HepG2 (cell line): ENCODE data around the gene CTIF. TPM values are rescaled to one million over a fixed set of nuclear protein-coding genes. Genes with fewer than 3 reads are reported as not detected.

Experiments used
- CREM ChIP-seq, 2 experiments: sonication (generic) in 1 of 2; formaldehyde crosslinking in 1 of 2; IDR thresholded peaks; 2 replicates each; pipeline versions ENCODE4 v1.4.0 to v1.6.1; 2016 to 2020; ENCODE audit warnings: antibody characterized with exemption in 1 of 2, mild to moderate bottlenecking in 1 of 2, missing genetic modification reagents in 1 of 2
- FLYWCH1 ChIP-seq: sonication (generic); formaldehyde crosslinking; IDR thresholded peaks from 2 replicates; pipeline ENCODE4 v1.8.1; 2023; ENCODE audit warnings: mild to moderate bottlenecking, missing genetic modification reagents
- GATAD1 ChIP-seq: IDR thresholded peaks from 2 replicates; pipeline ENCODE4 v1.6.1; 2016; ENCODE audit warnings: missing genetic modification reagents, missing compliant biosample characterization
- HOXA3 ChIP-seq: sonication (generic); formaldehyde crosslinking; IDR thresholded peaks from 2 replicates; pipeline ENCODE4 v1.5.0; 2020; ENCODE audit warnings: missing genetic modification reagents
- IKZF4 ChIP-seq: sonication (generic); formaldehyde crosslinking; IDR thresholded peaks from 2 replicates; pipeline ENCODE4 v1.5.1; 2020; ENCODE audit warnings: borderline replicate concordance, mild to moderate bottlenecking, low read depth, missing genetic modification reagents; ENCODE audit errors: not compliant biosample characterization
- KDM4B ChIP-seq: sonication (generic); formaldehyde crosslinking; IDR thresholded peaks from 2 replicates; pipeline ENCODE4 v1.4.0; 2020; ENCODE audit warnings: missing genetic modification reagents
- MAFK ChIP-seq, 2 experiments: IDR thresholded peaks in 1 of 2; conservative IDR thresholded peaks in 1 of 2; 2 replicates each; pipeline ENCODE4 v1.6.1; 2011; ENCODE audit warnings: improper control_type of control experiment in 2 of 2, low read length in 2 of 2
- POGZ ChIP-seq: sonication (generic); formaldehyde crosslinking; IDR thresholded peaks from 2 replicates; pipeline ENCODE4 v1.4.0; 2020; ENCODE audit warnings: mild to moderate bottlenecking, missing genetic modification reagents
- POLR2G ChIP-seq: fragments of 200-400 bp; formaldehyde crosslinking; IDR thresholded peaks from 2 replicates; pipeline ENCODE4 v1.6.1; 2018; ENCODE audit warnings: mild to moderate bottlenecking, low read depth, low read length, moderate library complexity
- RAD21 ChIP-seq: fragments of 450-650 bp; formaldehyde crosslinking; IDR thresholded peaks from 2 replicates; pipeline ENCODE4 v1.5.0; 2020; ENCODE audit warnings: mild to moderate bottlenecking
- REL ChIP-seq: sonication (generic); formaldehyde crosslinking; conservative IDR thresholded peaks from 2 replicates; pipeline ENCODE4 v1.8.0; 2022; ENCODE audit warnings: mild to moderate bottlenecking, missing genetic modification reagents, moderate library complexity
- ZC3H4 ChIP-seq: sonication (generic); formaldehyde crosslinking; IDR thresholded peaks from 2 replicates; pipeline ENCODE4 v1.4.0; 2020; ENCODE audit warnings: missing genetic modification reagents, borderline replicate concordance
- ZMAT3 ChIP-seq: sonication (generic); formaldehyde crosslinking; conservative IDR thresholded peaks from 2 replicates; pipeline ENCODE4 v1.7.0; 2021; ENCODE audit warnings: missing genetic modification reagents
- ZNF253 ChIP-seq: sonication (generic); formaldehyde crosslinking; IDR thresholded peaks from 2 replicates; pipeline ENCODE4 v1.8.0; 2022; ENCODE audit warnings: mild to moderate bottlenecking, missing genetic modification reagents, borderline replicate concordance
- ZNF431 ChIP-seq: sonication (generic); formaldehyde crosslinking; IDR thresholded peaks from 2 replicates; pipeline ENCODE4 v1.9.0; 2022; ENCODE audit warnings: missing genetic modification reagents, low read depth, mild to moderate bottlenecking, borderline replicate concordance
- ZNF552 ChIP-seq: sonication (generic); formaldehyde crosslinking; IDR thresholded peaks from 2 replicates; pipeline ENCODE4 v1.9.0; 2022; ENCODE audit warnings: missing genetic modification reagents, mild to moderate bottlenecking, borderline replicate concordance
- ZNF883 ChIP-seq: sonication (generic); formaldehyde crosslinking; IDR thresholded peaks from 2 replicates; pipeline ENCODE4 v1.5.1; 2020; ENCODE audit warnings: mild to moderate bottlenecking, missing genetic modification reagents; ENCODE audit errors: not compliant biosample characterization
- ZSCAN29 ChIP-seq: sonication (generic); formaldehyde crosslinking; conservative IDR thresholded peaks from 2 replicates; pipeline ENCODE4 v1.4.0; 2020; ENCODE audit warnings: mild to moderate bottlenecking, missing genetic modification reagents
- polyA plus RNA-seq, 8 experiments: library from polyadenylated mRNA; depleted of rRNA in 3 of 8; stranded (reverse) in 7 of 8; unstranded in 1 of 8; fragments of >200 nt; fragmentation: Illumina TruSeq in 4 of 8; extraction: Trizol in 4 of 8; gene quantifications; 2 replicates each; pipeline versions ENCODE4 v1.2.1 to v1.2.3, GENCODE V29; 2011 to 2016; ENCODE audit warnings: low read depth in 4 of 8, missing spikeins in 1 of 8, mixed read lengths in 1 of 8; ENCODE audit not compliant: insufficient read depth in 1 of 8
- total RNA-seq, 5 experiments: library from RNA; depleted of rRNA; stranded (reverse); fragments of >200 nt; fragmentation: Illumina TruSeq; extraction: Trizol; gene quantifications; 2 replicates each; pipeline ENCODE4 v1.2.3, GENCODE V29; 2016; ENCODE audit warnings: low read depth in 1 of 5
- TF ChIP-seq, protein P1 (sequence below): sonication (generic); formaldehyde crosslinking; IDR thresholded peaks from 2 replicates; pipeline ENCODE4 v1.8.0; 2022; ENCODE audit warnings: mild to moderate bottlenecking, missing genetic modification reagents; ENCODE audit not compliant: insufficient replicate concordance
- TF ChIP-seq, protein P2 (sequence below): sonication (generic); formaldehyde crosslinking; IDR thresholded peaks from 2 replicates; pipeline ENCODE4 v1.4.0; 2020; ENCODE audit warnings: missing genetic modification reagents, mild to moderate bottlenecking, borderline replicate concordance
- TF ChIP-seq, protein P3 (sequence below): sonication (generic); formaldehyde crosslinking; IDR thresholded peaks from 2 replicates; pipeline ENCODE4 v1.8.0; 2022; ENCODE audit warnings: low read depth, missing genetic modification reagents
- TF ChIP-seq, protein P4 (sequence below): sonication (generic); formaldehyde crosslinking; IDR thresholded peaks from 2 replicates; pipeline ENCODE4 v1.4.0; 2020; ENCODE audit warnings: missing genetic modification reagents, borderline replicate concordance

The CTIF gene
- total and polyA plus RNA-seq, 2 of the 13 experiments (the other 11 are each of a cell fraction or from before 2014, with no cell fraction given): 18.2 to 28.0 TPM

DNA sequence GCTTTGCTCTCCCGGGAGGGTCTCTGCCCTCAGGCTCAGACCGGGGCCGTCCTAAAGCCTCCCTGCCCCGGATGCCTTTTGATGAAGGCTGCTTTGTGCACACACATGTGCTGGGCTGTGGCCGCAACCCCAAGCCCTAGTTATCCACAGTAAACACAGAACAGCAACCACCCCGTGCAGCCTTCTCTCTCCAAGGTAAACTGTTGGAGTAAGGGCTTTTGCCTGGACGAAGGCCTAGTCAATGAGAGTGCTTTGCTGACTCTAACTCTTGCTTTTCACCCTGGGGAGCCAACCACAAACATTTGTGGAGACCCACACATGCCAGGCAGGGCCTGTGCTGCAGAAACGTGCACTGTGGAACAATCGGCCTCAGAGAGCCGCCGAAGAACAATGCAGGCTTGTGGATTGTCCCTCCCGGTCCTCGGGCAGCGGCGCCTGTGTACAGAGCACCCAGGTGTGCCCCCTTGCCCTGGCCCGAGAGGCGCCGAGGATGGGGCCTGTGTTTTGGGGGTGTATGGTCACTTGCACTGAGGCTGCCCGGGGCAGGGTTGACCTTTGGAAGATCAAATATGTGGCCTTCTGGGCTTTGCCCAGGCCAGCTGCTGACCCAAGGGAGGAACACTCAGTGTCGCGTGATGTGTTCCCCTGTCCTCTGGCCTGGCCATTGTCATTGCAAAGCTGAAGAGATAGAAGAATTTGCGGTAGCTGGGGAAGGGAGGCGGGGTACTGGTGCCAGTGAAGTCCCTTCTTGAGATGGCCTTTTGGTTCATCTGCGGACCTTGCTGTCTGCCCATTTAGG, 37.0 kb downstream of the CTIF start (continued):
- TF ChIP-seq, protein P1, sequence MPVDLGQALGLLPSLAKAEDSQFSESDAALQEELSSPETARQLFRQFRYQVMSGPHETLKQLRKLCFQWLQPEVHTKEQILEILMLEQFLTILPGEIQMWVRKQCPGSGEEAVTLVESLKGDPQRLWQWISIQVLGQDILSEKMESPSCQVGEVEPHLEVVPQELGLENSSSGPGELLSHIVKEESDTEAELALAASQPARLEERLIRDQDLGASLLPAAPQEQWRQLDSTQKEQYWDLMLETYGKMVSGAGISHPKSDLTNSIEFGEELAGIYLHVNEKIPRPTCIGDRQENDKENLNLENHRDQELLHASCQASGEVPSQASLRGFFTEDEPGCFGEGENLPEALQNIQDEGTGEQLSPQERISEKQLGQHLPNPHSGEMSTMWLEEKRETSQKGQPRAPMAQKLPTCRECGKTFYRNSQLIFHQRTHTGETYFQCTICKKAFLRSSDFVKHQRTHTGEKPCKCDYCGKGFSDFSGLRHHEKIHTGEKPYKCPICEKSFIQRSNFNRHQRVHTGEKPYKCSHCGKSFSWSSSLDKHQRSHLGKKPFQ (CRISPR knock-in tag): no peak
- TF ChIP-seq, protein P2, sequence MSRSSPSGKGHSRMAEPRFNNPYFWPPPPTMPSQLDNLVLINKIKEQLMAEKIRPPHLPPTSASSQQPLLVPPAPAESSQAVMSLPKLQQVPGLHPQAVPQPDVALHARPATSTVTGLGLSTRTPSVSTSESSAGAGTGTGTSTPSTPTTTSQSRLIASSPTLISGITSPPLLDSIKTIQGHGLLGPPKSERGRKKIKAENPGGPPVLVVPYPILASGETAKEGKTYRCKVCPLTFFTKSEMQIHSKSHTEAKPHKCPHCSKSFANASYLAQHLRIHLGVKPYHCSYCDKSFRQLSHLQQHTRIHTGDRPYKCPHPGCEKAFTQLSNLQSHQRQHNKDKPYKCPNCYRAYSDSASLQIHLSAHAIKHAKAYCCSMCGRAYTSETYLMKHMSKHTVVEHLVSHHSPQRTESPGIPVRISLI (CRISPR knock-in tag): peak; percentile 51; the same call in 1 of the 2 replicates
- no peak for TF ChIP-seq RAD21
- TF ChIP-seq ZNF883 (CRISPR knock-in tag): peak; percentile 17
- TF ChIP-seq KDM4B (CRISPR knock-in tag): peak; percentile 10; the same call in 1 of the 2 replicates
- TF ChIP-seq POGZ (CRISPR knock-in tag): peak; percentile 69
- TF ChIP-seq ZC3H4: no peak
- TF ChIP-seq ZNF552 (CRISPR knock-in tag): 0 out of 2 replicates have a peak, but pooled peaks have one; percentile 89
- no peak for TF ChIP-seq POLR2G
- TF ChIP-seq, protein P3, sequence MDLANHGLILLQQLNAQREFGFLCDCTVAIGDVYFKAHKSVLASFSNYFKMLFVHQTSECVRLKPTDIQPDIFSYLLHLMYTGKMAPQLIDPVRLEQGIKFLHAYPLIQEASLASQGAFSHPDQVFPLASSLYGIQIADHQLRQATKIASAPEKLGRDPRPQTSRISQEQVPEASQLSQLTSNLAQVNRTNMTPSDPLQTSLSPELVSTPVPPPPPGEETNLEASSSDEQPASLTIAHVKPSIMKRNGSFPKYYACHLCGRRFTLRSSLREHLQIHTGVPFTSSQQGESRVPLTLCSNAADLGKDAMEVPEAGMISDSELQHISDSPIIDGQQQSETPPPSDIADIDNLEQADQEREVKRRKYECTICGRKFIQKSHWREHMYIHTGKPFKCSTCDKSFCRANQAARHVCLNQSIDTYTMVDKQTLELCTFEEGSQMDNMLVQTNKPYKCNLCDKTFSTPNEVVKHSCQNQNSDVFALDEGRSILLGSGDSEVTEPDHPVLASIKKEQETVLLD (CRISPR knock-in tag): peak; percentile 32; the same call in 1 of the 2 replicates
- no peak for TF ChIP-seq ZNF253
- TF ChIP-seq IKZF4 (CRISPR knock-in tag): no peak
- no peak; the same call in 1 of the 2 replicates for TF ChIP-seq GATAD1
- TF ChIP-seq FLYWCH1: no peak
- TF ChIP-seq CREM (IDR thresholded peaks at IDR 0.05): peak; percentile 68; the same call in 1 of the 2 replicates
- no peak for TF ChIP-seq CREM (CRISPR knock-in tag; IDR thresholded peaks at IDR 0.05)
- TF ChIP-seq, protein P4, sequence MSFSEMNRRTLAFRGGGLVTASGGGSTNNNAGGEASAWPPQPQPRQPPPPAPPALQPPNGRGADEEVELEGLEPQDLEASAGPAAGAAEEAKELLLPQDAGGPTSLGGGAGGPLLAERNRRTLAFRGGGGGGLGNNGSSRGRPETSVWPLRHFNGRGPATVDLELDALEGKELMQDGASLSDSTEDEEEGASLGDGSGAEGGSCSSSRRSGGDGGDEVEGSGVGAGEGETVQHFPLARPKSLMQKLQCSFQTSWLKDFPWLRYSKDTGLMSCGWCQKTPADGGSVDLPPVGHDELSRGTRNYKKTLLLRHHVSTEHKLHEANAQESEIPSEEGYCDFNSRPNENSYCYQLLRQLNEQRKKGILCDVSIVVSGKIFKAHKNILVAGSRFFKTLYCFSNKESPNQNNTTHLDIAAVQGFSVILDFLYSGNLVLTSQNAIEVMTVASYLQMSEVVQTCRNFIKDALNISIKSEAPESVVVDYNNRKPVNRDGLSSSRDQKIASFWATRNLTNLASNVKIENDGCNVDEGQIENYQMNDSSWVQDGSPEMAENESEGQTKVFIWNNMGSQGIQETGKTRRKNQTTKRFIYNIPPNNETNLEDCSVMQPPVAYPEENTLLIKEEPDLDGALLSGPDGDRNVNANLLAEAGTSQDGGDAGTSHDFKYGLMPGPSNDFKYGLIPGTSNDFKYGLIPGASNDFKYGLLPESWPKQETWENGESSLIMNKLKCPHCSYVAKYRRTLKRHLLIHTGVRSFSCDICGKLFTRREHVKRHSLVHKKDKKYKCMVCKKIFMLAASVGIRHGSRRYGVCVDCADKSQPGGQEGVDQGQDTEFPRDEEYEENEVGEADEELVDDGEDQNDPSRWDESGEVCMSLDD (CRISPR knock-in tag): peak; percentile 99
- no peak for TF ChIP-seq ZNF431 (CRISPR knock-in tag)
- TF ChIP-seq HOXA3 (CRISPR knock-in tag): peak; percentile 51
- TF ChIP-seq MAFK (conservative IDR thresholded peaks at IDR 0.05 in 1 of 2, IDR thresholded peaks at IDR 0.05 in 1 of 2; ENCODE audit: low read length in 2 of 2): no peak
- TF ChIP-seq REL (CRISPR knock-in tag): no peak
- no peak; the same call in 1 of the 2 replicates for TF ChIP-seq ZSCAN29
- TF ChIP-seq ZMAT3 (CRISPR knock-in tag): no peak
